ENCODE results near the gene KCNJ3. TPM values are rescaled to one million over a fixed set of nuclear protein-coding genes. Genes with fewer than 3 reads are reported as not detected.
A peak's percentile ranks its signal among the peaks of the same experiment; 100 is the strongest.

Gene KCNJ3
- total RNA-seq, 1 experiment from 2014 or later, result not detected

GRCh38 chr2:154696810-154697417 lies 1.6 kb upstream of the KCNJ3 start:
- no peaks in the 10 kb centered on the region for H3K9me3 ChIP-seq (ENCODE audit: low read depth, low read length, poor library complexity, severe bottlenecking)
- peaks cover 55% of the 10 kb centered on the region for H3K27me3 ChIP-seq (replicated peaks; ENCODE audit: insufficient read depth, low read depth, low read length, poor library complexity)
- CTCF ChIA-PET, result no interaction called here
- TF ChIP-seq CTCF (conservative IDR thresholded peaks at IDR 0.05; ENCODE audit: low read depth, low read length), result no peak
- TF ChIP-seq EZH2 (IDR thresholded peaks at IDR 0.05; ENCODE audit: borderline replicate concordance, low read depth, low read length, poor library complexity, severe bottlenecking), result no peak
- no peaks in the 10 kb centered on the region for H3K36me3 ChIP-seq (ENCODE audit: insufficient read depth, low read length, poor library complexity, severe bottlenecking)
- no peak overlapping the region for H3K4me3 ChIP-seq (ENCODE audit: low read depth, low read length, poor library complexity, severe bottlenecking)
- no peak for DNase-seq (ENCODE audit: low spot score)
- H3K27ac ChIP-seq (ENCODE audit: low read depth, low read length, poor library complexity, severe bottlenecking), result no peak overlapping the region
- peaks cover 6% of the 10 kb centered on the region for H3K4me1 ChIP-seq (ENCODE audit: insufficient read depth, low read length, poor library complexity, severe bottlenecking)
- intact Hi-C loops (cut with micrococcal nuclease; ENCODE audit: unreplicated experiment), result no loop called here
- POLR2A ChIA-PET (ENCODE audit: low non-redundant PET), result no interaction called here
- no TSS peak for BruUV-seq (replicated peaks)

GRCh38 chr2:154697418-154698252 lies 860 bp upstream of the KCNJ3 start:
- Histone ChIP-seq H3K27me3 (replicated peaks; ENCODE audit: insufficient read depth, low read depth, low read length, poor library complexity) (peaks cover 56% of the 10 kb centered on the region), H3K4me3 (ENCODE audit: low read depth, low read length, poor library complexity, severe bottlenecking) (peak overlapping the region; percentile 35), H3K27ac (ENCODE audit: low read depth, low read length, poor library complexity, severe bottlenecking) (no peak overlapping the region), H3K36me3 (ENCODE audit: insufficient read depth, low read length, poor library complexity, severe bottlenecking) (no peaks in the 10 kb centered on the region), H3K9me3 (ENCODE audit: low read depth, low read length, poor library complexity, severe bottlenecking) (no peaks in the 10 kb centered on the region), H3K4me1 (ENCODE audit: insufficient read depth, low read length, poor library complexity, severe bottlenecking) (peaks cover 6% of the 10 kb centered on the region)
- DNase-seq (ENCODE audit: low spot score), result peak; percentile 10
- POLR2A ChIA-PET (ENCODE audit: low non-redundant PET), result no interaction called here
- intact Hi-C loops (cut with micrococcal nuclease; ENCODE audit: unreplicated experiment), result no loop called here
- CTCF ChIA-PET, result no interaction called here
- TF ChIP-seq EZH2 (IDR thresholded peaks at IDR 0.05; ENCODE audit: borderline replicate concordance, low read depth, low read length, poor library complexity, severe bottlenecking), result no peak
- no peak for TF ChIP-seq CTCF (conservative IDR thresholded peaks at IDR 0.05; ENCODE audit: low read depth, low read length)
- no TSS peak for BruUV-seq (replicated peaks)

- intact Hi-C loops (cut with micrococcal nuclease; ENCODE audit: unreplicated experiment), result no loop called here
- Histone ChIP-seq H3K9me3 (ENCODE audit: low read depth, low read length, poor library complexity, severe bottlenecking) (no peaks in the 10 kb centered on the region), H3K4me3 (ENCODE audit: low read depth, low read length, poor library complexity, severe bottlenecking) (no peak overlapping the region), H3K36me3 (ENCODE audit: insufficient read depth, low read length, poor library complexity, severe bottlenecking) (no peaks in the 10 kb centered on the region), H3K4me1 (ENCODE audit: insufficient read depth, low read length, poor library complexity, severe bottlenecking) (peaks cover 6% of the 10 kb centered on the region), H3K27me3 (replicated peaks; ENCODE audit: insufficient read depth, low read depth, low read length, poor library complexity) (peaks cover 63% of the 10 kb centered on the region), H3K27ac (ENCODE audit: low read depth, low read length, poor library complexity, severe bottlenecking) (no peak overlapping the region)
- no TSS peak for BruUV-seq (replicated peaks)
- TF ChIP-seq EZH2 (IDR thresholded peaks at IDR 0.05; ENCODE audit: borderline replicate concordance, low read depth, low read length, poor library complexity, severe bottlenecking) (no peak), CTCF (conservative IDR thresholded peaks at IDR 0.05; ENCODE audit: low read depth, low read length) (no peak)
- POLR2A ChIA-PET (ENCODE audit: low non-redundant PET), result no interaction called here
- DNase-seq (ENCODE audit: low spot score), result no peak
- CTCF ChIA-PET, result no interaction called here
Measured at GRCh38 chr2:154698721-154699574, 453 bp downstream of the KCNJ3 start.

Measured in A673 (cell line).